Sigmoid colon (tissue), 4 donors: Measurements from ENCODE around the gene TBL1XR1.

Experiments used
- CTCF ChIP-seq, 4 experiments: fragments of 450-650 bp in 3 of 4; fragments of 200-600 bp in 1 of 4; IDR thresholded peaks; one replicate each; pipeline ENCODE4 v1.5.1; 2016 to 2019; ENCODE audit warnings: antibody characterized with exemption in 4 of 4, mild to moderate bottlenecking in 3 of 4, moderate library complexity in 2 of 4
- EP300 ChIP-seq, 4 donors: sonication (generic); formaldehyde crosslinking; IDR thresholded peaks; one replicate each; pipeline ENCODE4 v1.6.1; 2017; ENCODE audit warnings: antibody characterized with exemption in 4 of 4
- POLR2AphosphoS5 ChIP-seq, 4 donors: sonication (generic); formaldehyde crosslinking; IDR thresholded peaks; one replicate each; pipeline ENCODE4 v1.6.1; 2017; ENCODE audit warnings: antibody characterized with exemption in 4 of 4

GRCh38 chr3:177034832-177035475, 162.3 kb downstream of the TBL1XR1 start:
- TF ChIP-seq CTCF (IDR thresholded peaks at IDR 0.05) (no peak), POLR2AphosphoS5 (IDR thresholded peaks at IDR 0.05) (no peak), EP300 (IDR thresholded peaks at IDR 0.05) (no peak)
